ENCODE data around the gene PRKAG1.

DNA sequence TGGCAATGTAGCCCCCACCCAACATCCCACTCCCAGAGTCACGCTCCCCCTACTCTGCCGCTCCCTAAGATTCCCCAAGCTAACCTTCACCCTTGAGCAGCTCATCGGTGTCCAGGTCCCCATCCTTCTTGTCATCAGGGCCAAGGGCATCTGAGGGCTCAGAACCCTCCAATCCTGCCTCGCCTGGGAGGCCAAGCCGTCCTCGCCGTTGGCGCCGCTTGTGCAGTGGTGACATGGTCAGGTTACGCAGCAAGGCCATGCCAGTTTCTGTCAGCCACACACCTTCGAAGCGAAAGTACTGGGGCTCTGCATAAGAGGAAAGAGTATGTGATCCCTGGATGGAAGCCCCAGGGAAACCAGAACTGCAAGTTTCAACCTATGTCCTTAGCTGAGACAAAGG, 26.1 kb upstream of the PRKAG1 start:
- TF ChIP-seq, protein P1, sequence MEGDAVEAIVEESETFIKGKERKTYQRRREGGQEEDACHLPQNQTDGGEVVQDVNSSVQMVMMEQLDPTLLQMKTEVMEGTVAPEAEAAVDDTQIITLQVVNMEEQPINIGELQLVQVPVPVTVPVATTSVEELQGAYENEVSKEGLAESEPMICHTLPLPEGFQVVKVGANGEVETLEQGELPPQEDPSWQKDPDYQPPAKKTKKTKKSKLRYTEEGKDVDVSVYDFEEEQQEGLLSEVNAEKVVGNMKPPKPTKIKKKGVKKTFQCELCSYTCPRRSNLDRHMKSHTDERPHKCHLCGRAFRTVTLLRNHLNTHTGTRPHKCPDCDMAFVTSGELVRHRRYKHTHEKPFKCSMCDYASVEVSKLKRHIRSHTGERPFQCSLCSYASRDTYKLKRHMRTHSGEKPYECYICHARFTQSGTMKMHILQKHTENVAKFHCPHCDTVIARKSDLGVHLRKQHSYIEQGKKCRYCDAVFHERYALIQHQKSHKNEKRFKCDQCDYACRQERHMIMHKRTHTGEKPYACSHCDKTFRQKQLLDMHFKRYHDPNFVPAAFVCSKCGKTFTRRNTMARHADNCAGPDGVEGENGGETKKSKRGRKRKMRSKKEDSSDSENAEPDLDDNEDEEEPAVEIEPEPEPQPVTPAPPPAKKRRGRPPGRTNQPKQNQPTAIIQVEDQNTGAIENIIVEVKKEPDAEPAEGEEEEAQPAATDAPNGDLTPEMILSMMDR (tag by site-specific recombination; IDR thresholded peaks at IDR 0.05), result no peak
- no peak for TF ChIP-seq MEIS1 (CRISPR knock-in tag; IDR thresholded peaks at IDR 0.05; ENCODE audit: borderline replicate concordance)

Data from HEK293 (cell line).